RPMI7951 (cell line): Measurements from ENCODE around the gene PTH1R. TPM values are rescaled to one million over a fixed set of nuclear protein-coding genes. Genes with fewer than 3 reads are reported as not detected.
A peak's percentile ranks its signal among the peaks of the same experiment; 100 is the strongest.

Experiments
- DNase-seq: peaks from one replicate; pipeline ENCODE4 v3.0.0-alpha.2; 2012; ENCODE audit warnings: low read depth
- total RNA-seq: library from RNA; depleted of rRNA; stranded (reverse); fragments of >200 nt; shearing (Covaris generic); gene quantifications from 2 replicates; pipeline ENCODE4 v1.2.3, GENCODE V29; 2014

The PTH1R gene
- total RNA-seq, 1 experiment from 2014 or later, result not detected

DNA sequence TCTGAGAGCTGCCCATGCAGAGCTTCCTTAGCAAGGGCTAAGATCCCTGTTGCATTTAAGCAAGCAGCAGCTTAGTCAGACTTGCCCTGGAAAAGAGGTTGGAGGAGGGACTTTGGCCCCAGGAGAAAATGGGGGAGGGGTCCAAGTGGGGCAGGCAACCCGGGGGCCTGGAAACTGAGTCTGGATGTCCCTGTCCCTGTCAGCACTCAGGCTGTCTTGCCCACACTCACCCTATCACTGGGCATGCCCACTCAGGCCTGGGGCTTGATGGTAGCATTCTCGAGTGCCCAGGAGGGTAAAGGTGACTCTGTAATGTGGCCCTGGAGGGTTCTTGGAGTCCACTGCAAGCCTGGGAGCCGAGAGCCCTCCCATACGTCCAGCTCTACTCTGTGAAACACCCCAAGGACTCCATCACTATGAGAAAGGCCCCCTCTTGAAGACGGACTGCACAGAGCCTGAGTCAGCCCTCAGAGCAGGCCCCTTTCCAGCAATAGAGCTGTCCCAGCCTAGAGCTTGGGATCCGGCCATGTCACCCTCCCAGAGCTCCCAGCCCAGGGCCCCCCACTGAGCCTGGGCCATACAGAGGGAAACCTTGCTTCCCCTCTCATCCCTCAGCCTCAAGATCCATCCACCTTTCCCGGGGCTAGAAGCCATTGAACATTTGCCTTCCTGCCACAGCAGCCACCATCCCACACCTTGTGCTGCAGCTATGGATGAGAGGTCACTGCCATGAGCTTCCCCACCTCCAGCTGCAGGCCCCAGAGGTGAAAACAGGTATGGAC lies 27.6 kb upstream of the PTH1R start:
- no peak for DNase-seq

DNA sequence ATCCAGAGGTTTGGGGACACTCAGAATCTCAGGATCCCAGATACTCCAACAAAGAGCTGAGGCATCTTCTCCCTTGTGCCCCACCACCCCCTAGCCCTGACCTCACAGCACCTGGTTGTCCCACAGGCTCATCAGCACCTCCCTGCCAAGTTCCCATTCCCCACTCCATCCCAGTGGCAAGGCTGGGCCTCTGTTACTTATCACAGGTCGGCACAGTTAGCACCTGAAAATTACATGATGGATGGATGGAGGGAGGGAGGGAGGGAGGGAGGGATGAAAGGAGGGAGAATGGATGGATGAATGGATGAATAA lies 27.1 kb upstream of the PTH1R start:
- DNase-seq, result no peak

DNA sequence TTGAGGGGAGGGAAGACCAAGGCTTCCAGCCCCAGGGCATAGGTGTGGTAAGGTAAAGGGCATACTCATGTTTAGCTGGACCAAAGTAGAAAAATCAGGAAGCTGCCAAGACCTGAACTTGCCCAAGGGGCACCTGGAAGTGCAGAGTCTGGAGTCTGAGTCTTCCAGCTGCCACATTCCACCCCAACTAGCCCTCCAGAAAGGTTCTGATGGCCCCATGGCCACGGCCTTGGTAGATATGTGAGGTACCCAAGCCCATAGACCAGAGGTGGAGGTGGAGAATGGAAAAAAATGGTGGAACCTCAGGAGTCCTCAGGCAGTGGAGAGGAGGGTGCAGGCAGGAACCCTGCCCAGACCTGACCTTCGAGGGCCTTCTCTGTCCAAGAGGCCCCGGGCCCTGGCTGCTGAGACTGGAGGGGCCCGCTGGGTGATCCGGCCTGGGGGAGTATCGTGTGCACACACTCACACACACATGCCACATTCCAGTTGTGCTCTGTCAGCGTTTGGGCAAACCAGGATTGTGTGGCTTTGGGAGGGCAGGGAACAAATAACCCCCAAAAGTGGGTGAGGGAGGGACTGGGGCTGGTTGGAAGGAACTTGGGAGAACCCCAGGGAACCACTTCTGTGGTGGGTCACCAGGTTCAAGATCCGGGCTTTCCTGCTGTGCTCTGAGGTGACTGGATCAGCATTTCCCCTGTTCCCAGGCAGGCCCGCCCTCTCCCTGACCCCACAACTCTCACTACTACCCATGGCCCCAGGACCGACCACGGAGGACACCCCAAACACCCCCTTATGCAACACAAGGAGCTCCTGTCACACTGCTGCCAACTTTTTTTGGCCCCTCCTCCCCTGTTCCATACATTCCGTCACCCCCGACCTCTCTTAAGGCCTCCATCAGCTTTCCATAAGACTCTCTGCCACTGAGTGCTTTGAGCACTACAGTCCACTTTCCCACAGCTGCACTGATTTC lies 25.9 kb upstream of the PTH1R start:
- DNase-seq, result no peak

DNA sequence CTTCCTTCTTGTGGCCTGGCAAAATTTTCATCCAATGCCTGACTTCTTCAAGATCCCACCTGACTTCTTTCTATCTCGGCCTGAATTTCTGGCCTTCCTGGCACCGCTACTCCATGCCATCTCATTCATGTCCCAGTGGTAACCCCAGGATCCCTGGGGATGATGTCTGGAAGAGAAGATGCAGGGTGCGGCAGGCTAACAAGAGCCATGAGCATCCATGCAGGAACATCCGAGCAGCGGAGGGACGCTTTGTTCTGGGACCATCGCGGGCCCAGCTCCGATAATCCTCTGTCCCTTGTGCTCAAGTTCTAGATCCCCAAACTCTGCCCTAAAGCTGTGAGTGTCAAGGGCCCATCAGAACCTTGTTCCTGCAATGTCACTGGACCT lies 25.2 kb upstream of the PTH1R start:
- no peak for DNase-seq

DNA sequence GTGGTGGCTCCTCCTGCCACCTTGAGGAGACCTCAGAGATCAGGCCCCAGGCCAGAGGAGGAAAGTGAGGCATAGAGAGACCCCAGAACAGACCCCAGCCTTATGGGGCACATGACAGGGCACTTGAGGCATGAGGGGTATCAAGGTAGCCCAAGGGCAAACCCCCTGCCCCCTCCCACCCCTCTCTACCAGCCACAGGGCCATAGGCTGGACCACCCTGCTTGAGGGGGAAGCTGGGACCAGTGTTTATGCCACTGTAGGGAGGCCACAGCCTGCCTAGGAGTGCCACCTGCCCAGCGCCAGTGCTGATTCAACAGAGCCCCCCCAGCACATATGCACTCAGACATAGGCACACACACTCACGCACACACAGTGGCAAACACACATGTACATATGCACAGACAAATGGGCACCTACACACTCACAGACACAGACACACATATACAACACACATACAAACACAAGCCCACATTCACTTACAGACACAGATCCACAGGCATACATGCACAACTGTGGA lies 24.6 kb upstream of the PTH1R start:
- no peak for DNase-seq

DNA sequence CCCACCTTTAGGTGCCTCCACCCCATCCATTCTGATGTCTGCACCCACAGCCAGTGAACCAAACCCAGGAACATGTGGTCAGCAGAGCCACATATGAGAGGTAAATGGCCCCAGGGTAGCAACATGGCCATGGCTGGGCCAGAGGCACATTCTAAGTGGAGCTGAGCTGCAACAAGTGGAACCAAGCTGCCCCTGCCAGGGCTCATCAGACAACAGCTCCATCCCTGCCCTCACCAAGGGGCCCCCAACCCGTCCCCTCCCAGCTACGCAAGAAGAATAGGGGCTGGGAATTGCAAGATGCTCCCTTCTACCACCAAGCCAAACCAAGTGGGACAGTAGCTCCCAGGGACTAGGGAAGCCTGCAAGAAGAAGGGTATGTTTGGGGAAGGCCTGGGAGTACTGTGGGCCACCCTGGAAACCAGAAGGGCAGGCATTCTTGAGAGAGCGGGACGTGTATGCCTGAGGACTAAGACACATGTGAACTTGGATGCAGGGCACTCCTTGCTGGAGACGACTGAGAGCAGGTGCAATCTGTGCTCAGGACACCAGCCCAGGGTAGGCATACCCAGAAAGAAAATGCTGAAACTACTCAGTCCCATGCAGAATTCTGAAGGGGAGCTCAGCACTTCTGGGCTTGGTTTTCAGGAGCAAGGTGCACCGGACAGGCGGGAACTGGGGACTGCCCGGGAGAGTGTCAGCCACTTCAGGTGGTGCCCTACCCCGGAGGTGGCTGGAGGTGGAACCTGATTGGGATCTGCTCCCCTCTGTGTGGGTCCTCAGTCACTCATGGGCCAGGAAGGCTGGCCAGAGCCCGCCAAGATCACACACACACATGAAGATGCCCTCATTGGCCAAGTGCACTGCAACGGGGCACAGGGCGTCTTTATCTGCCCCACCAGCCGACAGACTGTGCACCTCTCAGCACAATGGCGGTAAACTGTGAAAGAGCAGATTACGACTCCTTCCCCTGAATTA lies 23.8 kb upstream of the PTH1R start:
- no peak for DNase-seq

DNA sequence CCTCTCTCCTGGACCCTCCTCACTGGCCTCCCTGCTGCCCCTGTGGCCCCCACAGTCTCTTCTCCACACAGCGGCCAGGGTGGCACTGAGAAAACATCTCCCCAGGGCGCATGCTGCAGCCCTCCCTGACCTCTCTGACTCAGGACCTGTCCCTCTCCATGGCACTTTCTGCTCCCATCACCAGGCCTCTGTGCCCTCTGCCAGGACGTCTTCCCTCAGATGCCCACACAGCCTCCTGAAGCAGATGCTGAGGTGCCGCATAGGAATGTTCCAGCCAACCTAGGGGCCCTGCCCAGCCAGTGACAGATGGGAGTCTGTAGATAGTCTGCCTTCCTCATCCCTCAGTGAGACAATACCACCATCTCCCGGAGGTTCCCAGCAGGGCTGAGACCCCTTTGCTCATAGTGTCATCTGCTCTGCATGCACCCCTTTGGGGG lies 22.9 kb upstream of the PTH1R start:
- DNase-seq, result no peak

DNA sequence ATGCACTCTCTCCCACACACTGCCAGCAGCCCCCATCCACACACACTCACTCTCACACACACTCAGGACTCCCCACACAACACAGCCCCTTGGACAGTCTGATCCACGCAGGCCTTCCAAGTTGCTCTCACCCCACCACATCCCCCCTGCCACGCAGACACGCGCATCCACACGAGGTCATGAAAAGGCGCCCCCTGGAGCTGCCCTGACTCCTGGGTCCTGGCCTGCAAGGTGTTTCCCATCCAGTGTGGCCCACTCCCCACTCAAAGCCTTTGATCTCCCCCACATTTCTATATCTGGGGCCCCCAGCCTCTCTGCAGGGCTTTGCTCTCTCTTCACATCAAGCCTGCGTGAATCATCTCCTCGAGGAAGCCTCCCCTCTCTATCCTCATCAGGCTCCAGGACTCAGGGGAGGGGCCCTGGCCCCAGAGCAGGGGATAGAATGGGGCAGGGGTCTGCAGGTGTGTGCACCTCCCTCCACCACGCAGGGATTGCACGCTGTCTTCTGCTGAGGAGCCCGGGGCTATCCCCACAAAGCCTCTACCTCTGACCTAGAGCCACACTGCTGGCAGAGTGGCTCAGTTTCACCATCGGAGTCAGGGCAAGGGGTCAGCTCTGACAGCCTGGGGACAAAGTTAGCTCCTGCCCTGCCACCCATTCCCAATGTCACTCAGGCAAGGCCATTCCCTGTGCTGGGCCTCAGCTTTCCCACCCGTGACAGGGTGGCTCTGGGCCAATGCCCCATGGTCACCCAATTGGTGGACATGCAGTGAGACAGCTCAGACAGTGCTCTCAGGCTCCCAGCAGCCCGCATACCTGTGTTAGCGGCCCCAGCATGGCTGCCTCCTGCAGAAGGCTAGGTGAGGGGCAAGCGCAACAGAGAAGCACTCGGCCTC lies 20.7 kb upstream of the PTH1R start:
- no peak for DNase-seq

DNA sequence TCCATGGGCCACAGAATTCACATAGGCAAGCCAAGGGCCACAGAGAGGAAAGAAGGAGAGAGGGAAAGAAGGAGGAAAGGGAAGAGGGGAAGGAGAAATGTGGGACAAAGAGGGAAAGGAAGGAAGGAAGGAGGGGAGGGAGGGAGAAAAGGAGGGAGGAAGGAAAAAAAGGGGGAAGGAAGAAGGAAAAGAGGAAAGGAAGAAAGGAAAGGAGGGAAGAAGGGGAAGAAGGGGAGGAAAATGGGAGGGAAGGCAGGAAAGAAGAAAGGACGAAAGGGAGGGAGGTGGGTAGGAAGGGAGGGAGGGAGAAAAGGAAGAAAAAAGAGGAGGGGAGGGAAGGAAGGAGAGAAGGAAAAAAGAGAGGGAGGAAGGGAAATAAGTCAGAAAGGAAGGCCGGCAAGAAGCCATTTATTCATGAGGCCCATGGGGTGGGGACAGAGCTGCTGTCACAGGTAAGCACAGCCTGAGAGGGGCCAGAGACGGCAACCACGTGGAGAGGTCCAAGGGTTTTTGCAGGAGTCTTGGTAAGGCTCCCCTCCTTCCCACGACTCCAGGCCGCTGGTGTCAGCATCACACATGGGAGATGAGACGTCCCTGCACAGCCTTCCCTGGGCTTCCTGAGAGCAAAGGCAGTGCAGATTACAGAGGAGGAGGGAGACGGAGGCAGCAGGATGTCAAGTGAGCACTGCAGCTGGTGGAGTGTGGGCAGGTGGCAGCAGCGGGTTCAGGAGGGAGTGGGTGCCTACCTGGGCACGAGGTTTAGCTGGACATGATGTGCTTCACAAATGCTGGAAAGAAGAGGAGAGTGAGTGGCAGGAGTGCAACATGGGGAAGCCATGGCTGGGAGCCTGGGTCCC lies 19.8 kb upstream of the PTH1R start:
- DNase-seq, result no peak

DNA sequence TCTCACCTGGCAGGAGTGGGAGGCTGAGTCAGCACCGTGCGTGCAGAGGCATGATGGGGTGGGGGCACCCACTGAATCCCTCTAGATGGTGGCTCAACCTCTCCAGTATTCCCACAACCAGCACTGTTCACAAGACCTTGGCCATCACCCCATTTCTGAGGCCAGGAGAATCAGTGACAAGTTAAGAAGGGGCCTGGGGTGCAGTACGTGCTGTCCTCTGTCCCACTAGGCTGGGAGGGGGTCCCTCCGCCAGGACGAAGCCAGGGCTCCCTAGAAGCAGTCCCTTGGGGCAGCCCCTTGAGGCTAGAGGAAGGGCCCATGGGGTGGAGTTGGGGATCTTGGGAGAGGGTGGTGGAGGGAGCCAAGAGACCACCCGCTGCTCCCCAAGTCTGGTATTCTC lies 19.1 kb upstream of the PTH1R start:
- DNase-seq, result no peak

DNA sequence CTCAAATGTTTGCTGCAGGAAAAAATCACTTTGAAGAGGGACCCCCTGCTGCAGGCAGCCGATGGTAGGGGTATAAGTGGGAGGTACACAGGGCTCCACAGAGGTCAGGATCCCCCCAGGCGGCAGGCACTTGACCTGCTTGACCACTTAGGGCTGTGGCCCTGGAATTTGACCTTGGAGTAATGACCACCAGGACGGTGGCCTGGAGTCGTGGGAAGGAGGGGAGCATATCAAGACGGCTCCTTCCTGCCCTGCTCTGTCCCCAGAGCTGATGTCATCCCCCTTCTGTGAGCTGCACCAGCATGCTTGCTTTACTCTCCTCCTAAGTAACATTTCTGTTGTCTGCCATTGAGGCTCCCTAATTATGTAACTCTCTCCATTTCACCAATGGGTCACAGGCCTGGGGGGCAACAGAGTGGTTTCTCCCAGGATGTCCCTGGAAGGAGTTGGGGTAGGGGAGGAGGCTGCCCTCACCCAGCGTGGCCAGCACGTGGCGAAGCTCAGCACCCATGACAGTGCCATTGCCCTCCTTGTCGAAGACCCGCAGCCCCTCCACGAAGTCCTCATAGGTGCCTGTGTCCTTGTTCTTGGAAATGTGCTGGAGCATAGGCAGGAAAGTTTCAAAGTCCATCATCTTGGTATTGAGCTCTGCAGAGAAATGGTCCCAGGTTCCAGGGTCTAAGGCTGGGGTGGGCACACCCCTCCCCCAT lies 18.4 kb upstream of the PTH1R start:
- DNase-seq, result no peak

DNA sequence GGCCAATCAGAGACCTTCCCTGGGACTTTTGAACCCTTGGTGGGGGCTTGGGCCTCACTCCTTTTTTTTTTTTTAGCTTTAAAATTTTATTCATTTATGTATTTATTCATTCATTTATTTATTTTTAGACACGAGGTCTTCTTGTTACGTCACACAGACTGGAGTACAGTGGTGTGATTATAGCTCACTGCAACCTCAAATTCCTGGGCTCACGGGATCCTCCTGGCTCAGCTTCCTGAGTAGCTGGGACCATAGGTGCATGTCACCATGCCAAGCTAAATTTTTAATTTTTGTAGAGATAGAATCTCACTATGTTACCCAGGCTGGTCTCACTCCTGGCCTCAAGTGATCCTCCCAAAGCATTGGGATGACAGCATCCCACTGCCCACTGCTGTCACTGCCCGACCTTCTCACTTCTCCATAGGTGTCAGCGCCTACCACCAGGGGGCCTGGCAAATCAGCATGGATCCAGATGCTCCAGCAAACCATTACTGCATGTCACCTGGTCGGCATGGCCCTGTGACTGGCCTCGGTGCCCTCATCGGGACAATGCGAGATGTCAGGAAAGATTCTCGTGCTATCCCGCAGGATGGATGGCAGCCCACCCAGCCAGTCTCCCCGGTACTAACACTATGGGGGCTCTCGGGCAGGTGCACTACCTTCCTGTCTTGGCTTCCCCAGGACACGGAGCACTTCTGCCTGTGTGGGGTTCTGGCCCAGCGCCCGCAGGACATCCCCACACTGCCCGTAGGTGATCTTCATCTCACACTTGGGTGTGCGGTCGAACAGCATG lies 17.3 kb upstream of the PTH1R start:
- DNase-seq, result peak; percentile 18

DNA sequence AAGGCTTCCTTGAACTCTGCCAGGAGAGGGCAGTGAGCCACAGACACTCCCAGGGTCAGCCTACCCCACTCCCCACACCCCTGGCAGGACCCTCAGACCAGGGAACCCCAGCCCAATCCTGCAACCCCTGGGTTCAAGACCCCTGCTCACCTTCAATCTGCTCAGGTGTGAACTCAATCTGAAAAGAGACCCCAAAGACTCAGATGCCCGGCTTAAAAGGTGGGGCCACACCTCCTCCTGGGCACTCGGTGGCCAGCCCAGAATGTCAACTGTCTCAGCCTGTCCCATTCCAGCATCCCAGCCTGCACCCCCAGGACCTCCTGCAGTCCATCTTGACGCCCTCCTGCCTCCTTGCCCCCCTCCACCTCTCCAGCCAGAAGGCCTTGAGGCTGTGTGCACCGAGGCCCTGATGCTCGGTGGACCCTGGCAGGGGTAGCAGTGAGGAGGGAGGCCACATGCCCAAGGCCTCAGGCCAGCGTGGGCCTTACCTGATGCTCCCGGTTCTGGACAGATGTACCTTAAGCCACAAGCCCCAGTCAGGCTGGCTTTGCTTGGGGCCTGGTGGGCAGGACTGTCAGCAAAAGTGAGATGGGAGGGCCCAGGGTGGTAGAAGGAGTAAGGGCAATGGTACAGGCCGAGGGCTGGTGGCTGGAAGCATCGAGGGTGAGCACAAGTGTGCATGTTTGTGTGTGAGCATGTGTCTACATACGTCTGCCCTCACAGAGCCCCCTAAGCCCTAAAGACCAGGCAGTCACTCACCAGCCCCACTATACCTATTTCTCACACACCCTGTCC lies 16.5 kb upstream of the PTH1R start:
- DNase-seq, result no peak

DNA sequence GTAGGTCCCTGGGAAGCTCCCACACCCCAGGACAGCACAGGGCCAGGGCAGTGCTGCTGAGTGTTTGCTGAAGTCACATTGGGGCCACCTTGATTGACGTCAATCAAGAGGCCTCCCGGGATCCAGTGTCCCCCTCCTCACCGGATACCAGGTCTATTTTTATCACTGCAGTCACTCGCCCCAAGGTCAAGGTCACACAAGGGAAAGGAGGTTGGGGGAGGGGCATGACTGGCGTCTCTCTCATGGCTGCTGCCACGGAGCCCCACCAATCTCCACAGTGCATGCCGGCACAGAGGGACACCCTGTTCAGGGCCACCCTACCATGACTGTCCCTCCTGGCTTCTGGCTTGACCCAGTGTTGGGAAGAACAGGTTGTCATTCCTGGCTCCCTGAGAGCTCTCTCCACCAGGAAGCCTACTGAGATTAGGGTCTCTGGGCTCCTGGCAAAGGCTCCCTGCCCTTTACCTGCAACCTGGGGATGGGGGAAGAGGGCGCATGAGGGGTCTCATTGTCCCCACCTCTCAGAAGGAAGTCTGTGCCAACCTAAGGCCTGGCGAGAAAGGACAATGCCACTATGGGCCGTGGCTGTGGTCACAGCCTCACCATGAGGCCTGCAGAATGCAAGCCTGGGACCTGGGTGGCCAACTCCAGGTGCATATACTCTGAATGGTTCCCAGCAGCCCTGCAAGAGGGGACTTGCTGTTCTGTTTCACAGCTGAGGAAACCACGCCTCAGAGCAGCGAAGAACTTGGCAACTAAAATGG lies 15.7 kb upstream of the PTH1R start:
- DNase-seq, result no peak

DNA sequence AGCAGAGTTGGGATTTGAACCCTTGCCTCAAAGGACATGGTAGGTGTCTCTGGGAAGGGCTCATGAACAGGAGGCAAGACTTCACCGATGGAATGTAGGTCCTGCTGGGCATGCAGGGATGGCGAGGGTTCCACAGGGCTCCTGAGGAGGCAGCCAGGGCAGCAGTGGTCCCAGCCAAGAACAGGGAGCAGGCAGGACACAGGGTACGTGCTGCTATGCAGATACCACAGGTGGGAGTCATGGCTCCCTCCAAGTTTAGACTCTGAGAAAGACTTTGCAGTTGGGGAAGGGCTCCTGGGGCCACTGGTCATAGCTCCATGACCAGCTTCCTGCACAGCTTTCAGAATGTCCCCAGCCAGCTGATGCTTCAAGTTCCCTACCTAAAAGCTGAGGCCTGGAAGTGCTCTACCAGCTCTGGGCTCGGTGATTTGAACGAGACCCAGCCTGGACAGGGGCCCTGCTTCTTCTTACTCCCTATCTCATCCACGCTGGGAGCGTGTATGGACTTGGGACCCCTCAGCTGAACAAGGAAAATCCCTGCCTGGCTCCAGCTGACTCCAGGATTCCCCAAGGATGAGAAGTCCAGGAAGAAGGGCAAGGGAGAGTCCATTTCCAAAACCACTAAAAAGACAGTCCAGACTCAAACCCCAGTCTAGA lies 15.0 kb upstream of the PTH1R start:
- no peak for DNase-seq

DNA sequence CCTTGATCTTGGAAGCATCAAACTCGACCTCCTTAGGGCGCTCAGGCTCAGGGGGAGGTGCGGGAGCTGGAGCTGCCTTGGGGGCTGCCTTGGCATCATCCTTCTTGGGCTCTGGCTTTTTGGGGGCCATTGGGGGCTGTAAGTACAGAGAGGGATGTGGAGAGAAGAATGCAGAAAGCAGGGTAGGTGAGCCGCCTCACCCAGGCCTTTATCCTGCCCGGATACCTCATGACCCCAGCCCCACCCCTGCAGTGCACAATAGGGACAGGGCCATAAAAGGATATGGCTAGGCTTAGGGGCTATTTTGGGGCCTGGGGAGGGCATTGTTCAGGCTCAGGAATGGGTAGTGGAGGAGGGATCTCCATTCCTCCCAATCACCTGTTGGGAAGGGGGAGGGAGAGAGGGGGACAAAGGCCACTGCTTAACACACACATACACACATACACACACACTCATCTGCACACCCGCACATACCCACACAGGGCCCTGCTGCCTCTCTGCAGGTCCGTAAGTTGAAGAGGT lies 14.2 kb upstream of the PTH1R start, which contains the start of gene MYL3:
MYL3 (minus strand) TSS at position 184 of the 522 bp plus-strand sequence; CDS start at position 130, 54 bp downstream.
- no peak for DNase-seq
